ENCODE results near the gene PCDH8.

DNA sequence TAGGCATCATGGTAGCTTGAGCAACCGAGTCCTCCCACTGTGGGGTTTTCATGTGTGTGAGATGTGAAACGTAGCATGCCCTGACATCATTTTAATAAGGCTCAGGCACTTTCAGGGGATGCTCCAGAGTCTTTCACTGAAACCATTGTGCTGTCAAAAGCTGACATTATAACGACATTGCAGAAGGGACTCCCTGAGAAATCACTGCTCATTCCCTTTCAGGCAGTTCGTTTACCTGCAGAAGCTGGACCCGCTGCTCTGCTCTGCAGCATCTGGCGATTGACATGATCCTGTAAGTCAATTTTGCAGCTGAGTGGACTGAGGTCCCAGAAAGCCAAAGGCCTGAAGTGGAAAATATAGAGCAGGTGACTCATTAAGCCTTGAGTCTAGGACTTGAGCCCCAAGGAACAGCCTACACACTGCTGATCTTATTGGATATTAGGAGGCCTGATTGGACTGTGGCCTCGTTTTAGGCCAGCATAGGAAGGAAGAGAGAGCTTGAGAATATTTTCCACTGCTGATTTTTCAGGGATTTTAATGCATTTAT is 54.9 kb downstream of the PCDH8 start:
- TF ChIP-seq POLR2AphosphoS5 (IDR thresholded peaks at IDR 0.05) = no peak
- TF ChIP-seq EP300 (IDR thresholded peaks at IDR 0.05) = no peak

Data from esophagus muscularis mucosa (tissue), 3 donors.